Epithelial cell of esophagus (primary cell): ENCODE results near the gene SPPL3.
A peak's percentile ranks its signal among the peaks of the same experiment; 100 is the strongest.
"Not testable (repeated sequence)": the region's sequence is repeated elsewhere in the genome, so short reads cannot be mapped to it uniquely, and the experiment has no call there.

Experiments
- DNase-seq: peaks from one replicate; pipeline ENCODE4 v3.0.0; 2010; ENCODE audit warnings: low read depth
- H3K4me3 ChIP-seq: 2 replicates; pipeline ENCODE4 v1.5.1; 2011; ENCODE audit warnings: mild to moderate bottlenecking, low read length, control low read depth
- CTCF ChIP-seq: IDR thresholded peaks from 2 replicates; pipeline ENCODE4 v1.5.1; 2011; ENCODE audit warnings: low read depth, mild to moderate bottlenecking, low read length, control low read depth, inconsistent platforms; ENCODE audit not compliant: insufficient read depth; ENCODE audit errors: missing control alignments

Gene SPPL3

GRCh38 chr12:120904197-120904773, at the start of gene SPPL3:
TSS of gene SPPL3 (minus strand) at chr12:120904358. CDS start at chr12:120903867, 491 bp downstream.
- DNase-seq, result peak; percentile 87
- no peak for TF ChIP-seq CTCF
- H3K4me3 ChIP-seq, result peak within 1 kb of the TSS; percentile 94

DNA sequence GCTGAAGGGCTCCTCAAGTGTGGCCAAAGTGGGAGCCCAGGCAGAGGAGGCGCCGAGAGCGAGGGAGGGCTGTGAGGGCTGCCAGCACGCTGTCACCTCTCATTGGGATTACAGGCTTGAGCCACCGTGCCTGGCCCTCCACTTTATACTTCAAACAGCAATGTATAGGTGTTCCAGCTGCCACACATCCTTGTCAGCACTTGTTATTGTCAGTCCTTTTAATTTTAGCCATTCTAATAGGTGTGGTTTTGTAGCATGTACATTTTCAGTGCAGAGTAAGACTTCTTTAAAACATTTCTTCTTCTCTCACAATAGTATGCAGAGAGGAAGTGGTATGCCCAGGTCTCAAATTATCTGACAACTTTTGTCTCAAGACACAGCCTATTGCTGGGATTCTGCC, 46.6 kb upstream of the SPPL3 start:
- no peak for TF ChIP-seq CTCF
- DNase-seq, result no peak
- H3K4me3 ChIP-seq, result no peak overlapping the region

DNA sequence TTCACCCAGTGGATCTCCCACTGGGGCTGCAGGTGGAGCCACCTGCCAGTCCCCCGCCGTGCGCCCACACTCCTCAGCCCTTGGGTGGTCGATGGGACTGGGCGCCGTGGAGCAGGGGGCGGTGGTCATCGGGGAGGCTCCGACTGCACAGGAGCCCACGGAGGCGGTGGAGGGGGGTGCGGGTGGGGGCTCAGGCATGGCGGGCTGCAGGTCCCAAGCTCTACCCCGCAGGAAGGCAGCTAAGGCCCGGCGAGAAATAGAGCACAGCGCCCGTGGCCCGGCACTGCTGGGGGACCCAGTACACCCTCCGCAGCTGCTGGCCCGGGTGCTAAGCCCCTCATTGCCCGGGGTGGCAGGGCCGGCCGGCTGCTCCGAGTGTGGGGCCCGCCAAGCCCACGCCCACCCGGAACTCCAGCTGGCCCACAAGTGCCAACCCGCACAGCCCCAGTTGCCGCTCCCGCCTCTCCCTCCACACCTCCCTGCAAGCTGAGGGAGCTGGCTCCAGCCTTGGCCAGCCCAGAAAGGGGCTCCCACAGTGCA, 46.2 kb upstream of the SPPL3 start:
- H3K4me3 ChIP-seq, DNase-seq: not testable (repeated sequence)

- H3K4me3 ChIP-seq, DNase-seq: not testable (repeated sequence)
Measured at GRCh38 chr12:120945516-120945915, 41.4 kb upstream of the SPPL3 start.

GRCh38 chr12:120944645-120945217, 40.6 kb upstream of the SPPL3 start:
- H3K4me3 ChIP-seq, result no peak overlapping the region
- peak; percentile 83 for TF ChIP-seq CTCF
- peak; percentile 65 for DNase-seq

GRCh38 chr12:120943482-120943881, 39.3 kb upstream of the SPPL3 start:
- TF ChIP-seq CTCF, result no peak
- DNase-seq, result no peak
- no peak overlapping the region for H3K4me3 ChIP-seq

DNA sequence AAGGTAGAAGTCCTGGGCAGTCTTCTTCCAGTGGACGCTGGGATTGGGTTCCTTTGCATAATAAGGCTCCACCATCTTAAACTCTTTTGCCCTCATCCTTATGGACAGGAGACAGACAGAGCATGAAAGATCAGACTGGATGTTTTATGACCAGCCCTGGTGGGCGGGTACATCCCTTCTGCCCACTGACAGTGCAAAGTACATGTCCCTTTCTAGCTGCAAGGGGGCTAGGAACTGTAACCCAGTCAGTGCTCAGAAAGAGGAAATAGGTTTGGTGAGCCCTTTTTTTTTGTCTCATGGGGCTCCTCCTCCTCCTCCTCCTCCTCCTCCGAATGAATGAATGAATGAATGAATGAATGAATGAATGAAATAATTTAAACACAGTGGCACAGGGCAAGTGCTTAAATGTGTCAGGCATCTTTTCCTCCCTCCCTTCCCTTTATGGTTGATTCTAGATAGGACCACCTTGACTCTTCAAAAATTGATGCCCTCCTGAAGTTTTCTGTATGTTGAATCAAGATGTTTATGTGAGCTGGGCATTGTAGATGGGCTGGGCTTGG, 37.8 kb upstream of the SPPL3 start:
- no peak for DNase-seq
- no peak overlapping the region for H3K4me3 ChIP-seq
- TF ChIP-seq CTCF, result no peak

- H3K4me3 ChIP-seq, result no peak overlapping the region
- DNase-seq, result no peak
- TF ChIP-seq CTCF, result no peak
Measured at GRCh38 chr12:120941412-120941811, 37.3 kb upstream of the SPPL3 start.
